ENCODE data around the gene NRBF2.
"Not testable (repeated sequence)": the region's sequence is repeated elsewhere in the genome, so short reads cannot be mapped to it uniquely, and the experiment has no call there.

NRBF2 gene

DNA sequence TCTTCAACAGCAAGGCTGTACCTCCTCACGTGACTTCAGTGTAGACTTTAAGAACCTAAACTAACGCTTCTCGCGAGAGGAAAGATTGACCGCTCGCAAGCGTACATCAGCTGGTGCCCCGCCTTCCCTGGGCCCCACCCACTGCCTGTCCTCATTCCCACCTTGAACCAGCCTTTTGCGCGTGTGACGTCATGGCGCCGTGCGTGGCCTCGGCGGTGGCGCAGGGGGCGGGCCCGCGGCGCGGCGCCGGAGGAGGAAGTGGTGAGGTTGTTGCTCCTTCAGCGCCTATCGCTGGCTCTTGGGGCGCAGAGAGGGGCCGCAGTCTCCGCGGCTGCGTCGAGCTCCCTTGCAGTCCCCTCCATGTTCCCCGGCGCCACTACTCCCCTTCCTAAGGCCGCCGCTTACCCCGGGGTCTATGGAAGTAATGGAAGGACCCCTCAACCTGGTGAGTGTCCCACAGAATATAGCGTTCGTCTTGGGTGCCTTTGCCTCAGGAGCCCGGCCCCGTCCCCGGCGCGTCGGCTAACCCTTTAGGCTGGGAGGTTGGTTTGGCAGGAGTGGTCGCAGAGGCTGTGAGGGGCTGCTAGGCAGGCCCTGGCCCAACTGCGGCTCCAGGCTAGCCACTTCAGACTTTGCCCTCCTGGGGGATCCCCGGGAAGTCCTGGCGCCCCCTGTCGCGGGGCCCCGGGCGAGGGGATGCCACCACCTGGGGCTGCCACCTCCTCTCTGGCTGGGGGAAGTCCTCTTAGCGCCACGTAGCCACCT is at the start of gene NRBF2:
NRBF2 (plus strand) TSS at position 273 of the 765 bp plus-strand sequence; CDS start at position 416, 143 bp downstream.
- DNase-seq (ENCODE audit: low spot score) = peak; percentile 91
- CTCF ChIA-PET = interaction anchor here (0.6 to 1.0 kb wide), 3 partner anchors 11 to 686 kb away, joined by 3 to 4 read pairs (median 3); no protein-coding TSS in a partner anchor
- TF ChIP-seq, protein P1, sequence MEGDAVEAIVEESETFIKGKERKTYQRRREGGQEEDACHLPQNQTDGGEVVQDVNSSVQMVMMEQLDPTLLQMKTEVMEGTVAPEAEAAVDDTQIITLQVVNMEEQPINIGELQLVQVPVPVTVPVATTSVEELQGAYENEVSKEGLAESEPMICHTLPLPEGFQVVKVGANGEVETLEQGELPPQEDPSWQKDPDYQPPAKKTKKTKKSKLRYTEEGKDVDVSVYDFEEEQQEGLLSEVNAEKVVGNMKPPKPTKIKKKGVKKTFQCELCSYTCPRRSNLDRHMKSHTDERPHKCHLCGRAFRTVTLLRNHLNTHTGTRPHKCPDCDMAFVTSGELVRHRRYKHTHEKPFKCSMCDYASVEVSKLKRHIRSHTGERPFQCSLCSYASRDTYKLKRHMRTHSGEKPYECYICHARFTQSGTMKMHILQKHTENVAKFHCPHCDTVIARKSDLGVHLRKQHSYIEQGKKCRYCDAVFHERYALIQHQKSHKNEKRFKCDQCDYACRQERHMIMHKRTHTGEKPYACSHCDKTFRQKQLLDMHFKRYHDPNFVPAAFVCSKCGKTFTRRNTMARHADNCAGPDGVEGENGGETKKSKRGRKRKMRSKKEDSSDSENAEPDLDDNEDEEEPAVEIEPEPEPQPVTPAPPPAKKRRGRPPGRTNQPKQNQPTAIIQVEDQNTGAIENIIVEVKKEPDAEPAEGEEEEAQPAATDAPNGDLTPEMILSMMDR (conservative IDR thresholded peaks at IDR 0.05; ENCODE audit: low read depth) = peak; percentile 14; the same call in 1 of the 2 replicates
- POLR2A ChIA-PET (ENCODE audit: low non-redundant PET) = interaction anchor here (0.6 to 0.9 kb wide), 3 partner anchors 11 to 27 kb away, joined by 3 to 8 read pairs (median 4); no protein-coding TSS in a partner anchor
- H3K27ac ChIP-seq = peak within 1 kb of the TSS; percentile 89

DNA sequence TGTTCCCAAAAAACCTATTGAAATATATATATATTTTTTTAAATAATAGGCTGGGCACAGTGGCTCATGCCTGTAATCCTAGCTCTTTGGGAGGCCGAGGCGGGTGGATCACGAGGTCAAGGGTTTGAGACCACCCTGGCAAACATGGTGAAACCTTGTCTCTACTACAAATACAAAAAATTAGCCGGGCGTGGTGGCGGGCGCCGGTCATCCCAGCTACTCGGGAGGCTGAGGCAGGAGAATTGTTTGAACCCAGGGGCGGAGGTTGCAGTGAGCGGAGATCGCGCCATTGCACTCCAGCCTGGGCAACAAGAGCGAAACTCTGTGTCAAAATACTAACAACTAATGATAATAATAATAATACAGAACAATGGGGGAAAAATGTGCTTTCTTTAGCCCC is 49.7 kb upstream of the NRBF2 start:
- ChIA-PET POLR2A (ENCODE audit: low non-redundant PET) (interaction anchor here (0.6 kb wide), 1 partner anchor 279 kb away, joined by 3 read pairs; no protein-coding TSS in a partner anchor), CTCF (interaction anchor here (0.6 to 1.5 kb wide), 9 partner anchors 51 to 629 kb away, joined by 3 to 13 read pairs (median 4); no protein-coding TSS in a partner anchor)
- H3K27ac ChIP-seq; DNase-seq (ENCODE audit: low spot score): not testable (repeated sequence)

DNA sequence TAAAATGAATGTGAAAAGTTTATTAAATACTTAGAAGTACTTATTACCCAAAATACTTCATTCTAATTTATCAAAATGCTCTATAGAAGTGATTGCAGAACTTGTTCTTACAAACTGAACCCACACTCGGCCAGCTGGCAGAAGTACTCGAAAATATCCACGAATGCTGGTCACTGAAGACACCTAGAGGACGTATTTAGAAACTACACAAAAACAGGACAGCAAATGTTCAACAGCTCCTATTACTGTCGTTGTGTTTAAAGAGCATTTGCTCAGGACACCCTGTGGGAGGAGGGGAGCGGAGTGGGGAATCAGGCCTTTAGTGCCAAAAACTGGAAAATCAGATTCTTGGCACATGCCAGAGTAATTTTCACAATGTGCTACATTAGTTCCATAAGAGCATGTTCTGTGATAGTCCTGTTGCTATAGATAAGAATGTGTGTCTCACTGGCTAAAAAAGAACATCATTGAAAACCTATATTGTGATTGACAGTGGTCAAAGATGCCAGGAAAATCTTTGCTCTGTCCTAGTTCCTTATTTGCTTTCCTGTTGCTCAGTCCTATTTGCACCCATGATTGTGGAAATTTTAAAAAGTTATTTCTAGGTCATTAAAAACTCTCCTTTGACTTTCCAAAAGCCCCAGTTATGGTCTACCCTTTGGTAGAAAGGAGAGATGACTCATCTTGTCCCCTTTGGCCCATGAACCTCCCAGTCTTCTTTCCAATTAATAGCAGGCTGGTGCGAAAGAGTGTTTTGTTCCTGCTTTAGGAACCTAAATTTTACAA is 49.0 kb upstream of the NRBF2 start:
- POLR2A ChIA-PET (ENCODE audit: low non-redundant PET) = no interaction called here
- CTCF ChIA-PET = interaction anchor here (0.6 to 1.5 kb wide), 11 partner anchors 50 to 629 kb away, joined by 3 to 13 read pairs (median 4); no protein-coding TSS in a partner anchor
- TF ChIP-seq, protein P1 (conservative IDR thresholded peaks at IDR 0.05; ENCODE audit: low read depth) = peak; percentile 79
- no peak overlapping the region for H3K27ac ChIP-seq
- peak; percentile 55 for DNase-seq (ENCODE audit: low spot score)

DNA sequence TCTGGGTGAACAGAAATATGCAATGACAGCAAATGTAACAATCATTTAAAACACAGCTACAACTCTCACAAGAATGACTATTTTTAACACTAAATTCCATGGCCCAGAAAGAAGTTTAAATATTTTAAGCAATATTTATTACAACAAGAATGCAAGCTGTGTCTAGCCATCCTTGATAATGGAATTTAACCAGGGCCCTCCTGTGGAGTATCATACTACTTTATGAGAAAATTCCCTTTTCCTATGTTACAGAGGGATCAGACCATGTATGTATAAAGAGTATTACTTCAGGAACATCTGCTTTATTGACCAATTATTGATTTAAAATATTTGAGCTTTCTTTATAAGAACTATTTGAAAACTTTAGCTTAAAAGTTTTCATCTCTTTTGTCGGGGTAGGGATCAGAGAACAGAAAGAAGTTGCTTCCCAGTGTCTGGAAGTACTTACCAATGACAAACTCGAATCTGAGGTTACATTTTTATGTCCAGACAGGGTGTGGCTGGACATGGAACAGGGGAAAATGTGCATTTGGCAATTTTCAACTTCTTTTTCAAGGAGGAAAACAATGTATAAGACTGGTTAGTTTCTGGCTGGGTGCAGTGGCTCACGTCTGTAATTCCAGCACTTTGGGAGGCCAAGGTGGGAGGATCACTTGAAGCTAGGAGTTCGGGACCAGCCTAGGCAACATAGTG is 48.3 kb upstream of the NRBF2 start:
- ChIA-PET POLR2A (ENCODE audit: low non-redundant PET) (no interaction called here), CTCF (interaction anchor here (0.6 to 1.4 kb wide), 3 partner anchors 72 to 474 kb away, joined by 3 to 6 read pairs (median 5); no protein-coding TSS in a partner anchor)
- no peak overlapping the region for H3K27ac ChIP-seq
- DNase-seq (ENCODE audit: low spot score) = no peak
- TF ChIP-seq, protein P1 (conservative IDR thresholded peaks at IDR 0.05; ENCODE audit: low read depth) = no peak

DNA sequence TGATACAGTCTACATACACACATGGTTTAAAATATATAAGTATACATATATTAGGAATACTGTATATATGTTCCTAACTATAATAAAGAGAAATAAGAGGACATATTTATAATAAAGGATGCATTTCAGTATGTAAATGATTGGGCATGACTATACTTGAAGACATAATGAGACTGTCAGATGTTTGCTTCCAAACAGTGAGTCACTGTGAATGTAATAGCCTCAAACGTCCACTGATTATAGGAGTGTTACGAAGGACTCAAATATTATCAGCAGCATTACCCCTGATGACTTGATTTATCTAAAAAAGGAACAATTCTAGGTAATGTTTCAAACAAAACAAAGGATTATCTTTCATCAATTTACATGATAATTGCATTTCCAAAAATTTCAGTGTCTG is 39.9 kb upstream of the NRBF2 start:
- ChIA-PET CTCF (no interaction called here), POLR2A (ENCODE audit: low non-redundant PET) (no interaction called here)
- TF ChIP-seq, protein P1 (conservative IDR thresholded peaks at IDR 0.05; ENCODE audit: low read depth) = no peak
- H3K27ac ChIP-seq = no peak overlapping the region
- peak; percentile 38 for DNase-seq (ENCODE audit: low spot score)

DNA sequence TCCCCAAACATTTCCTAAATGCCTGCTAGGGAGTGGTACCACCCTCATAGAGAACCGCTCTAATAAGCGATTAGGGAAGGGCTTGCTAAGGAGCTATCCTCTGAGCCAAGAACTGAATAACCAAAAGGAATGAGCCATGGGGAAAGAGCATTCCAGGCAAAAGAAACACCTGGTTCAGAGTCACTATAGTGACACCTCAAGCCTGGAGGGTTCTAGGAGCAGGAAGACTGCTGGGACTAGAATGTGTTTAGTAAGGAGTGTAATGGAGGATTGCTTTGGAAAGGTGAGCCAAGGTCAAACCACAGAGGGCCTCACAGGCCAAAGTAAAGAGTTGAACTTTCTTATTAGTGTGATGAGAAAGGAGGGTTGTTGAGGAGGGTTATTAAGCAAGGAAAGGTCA is 38.7 kb upstream of the NRBF2 start:
- DNase-seq (ENCODE audit: low spot score) = no peak
- CTCF ChIA-PET = interaction anchor here (0.6 kb wide), 1 partner anchor 13 kb away, joined by 3 read pairs; no protein-coding TSS in a partner anchor
- POLR2A ChIA-PET (ENCODE audit: low non-redundant PET) = interaction anchor here (0.7 kb wide), 2 partner anchors 12 to 63 kb away, joined by 3 to 5 read pairs; no protein-coding TSS in a partner anchor
- H3K27ac ChIP-seq = no peak overlapping the region
- TF ChIP-seq, protein P1 (conservative IDR thresholded peaks at IDR 0.05; ENCODE audit: low read depth) = no peak
